ENCODE measurements around the gene GANAB.

GRCh38 chr11:62610403-62610802 is 36.0 kb downstream of the GANAB start:
- TF ChIP-seq EZH2 (IDR thresholded peaks at IDR 0.05; ENCODE audit: low read length, unreplicated experiment) (no peak), CTCF (conservative IDR thresholded peaks at IDR 0.05; ENCODE audit: low read depth, low read length) (no peak)

All from PC-3 (cell line).